Coronary artery (tissue), 2 donors: ENCODE data around the gene ZNF763.
A peak's percentile ranks its signal among the peaks of the same experiment; 100 is the strongest.

Source experiments
- DNase-seq: peaks from one replicate; pipeline ENCODE4 v3.0.0-alpha.2; 2017; ENCODE audit warnings: low spot score
- H3K27ac ChIP-seq, 2 donors: fragments of 200-600 bp; sonication (generic); one replicate each; pipeline ENCODE4 v1.5.1; 2016 to 2019
- H3K4me3 ChIP-seq: fragments of 200-600 bp; sonication (generic); 2 replicates; pipeline ENCODE4 v1.5.1; 2016; ENCODE audit warnings: mild to moderate bottlenecking, moderate library complexity
- TF ChIP-seq, protein P1 (sequence below): fragments of 200-600 bp; sonication (generic); IDR thresholded peaks from one replicate; pipeline ENCODE4 v1.5.1; 2019; ENCODE audit warnings: antibody characterized with exemption

Gene ZNF763

DNA sequence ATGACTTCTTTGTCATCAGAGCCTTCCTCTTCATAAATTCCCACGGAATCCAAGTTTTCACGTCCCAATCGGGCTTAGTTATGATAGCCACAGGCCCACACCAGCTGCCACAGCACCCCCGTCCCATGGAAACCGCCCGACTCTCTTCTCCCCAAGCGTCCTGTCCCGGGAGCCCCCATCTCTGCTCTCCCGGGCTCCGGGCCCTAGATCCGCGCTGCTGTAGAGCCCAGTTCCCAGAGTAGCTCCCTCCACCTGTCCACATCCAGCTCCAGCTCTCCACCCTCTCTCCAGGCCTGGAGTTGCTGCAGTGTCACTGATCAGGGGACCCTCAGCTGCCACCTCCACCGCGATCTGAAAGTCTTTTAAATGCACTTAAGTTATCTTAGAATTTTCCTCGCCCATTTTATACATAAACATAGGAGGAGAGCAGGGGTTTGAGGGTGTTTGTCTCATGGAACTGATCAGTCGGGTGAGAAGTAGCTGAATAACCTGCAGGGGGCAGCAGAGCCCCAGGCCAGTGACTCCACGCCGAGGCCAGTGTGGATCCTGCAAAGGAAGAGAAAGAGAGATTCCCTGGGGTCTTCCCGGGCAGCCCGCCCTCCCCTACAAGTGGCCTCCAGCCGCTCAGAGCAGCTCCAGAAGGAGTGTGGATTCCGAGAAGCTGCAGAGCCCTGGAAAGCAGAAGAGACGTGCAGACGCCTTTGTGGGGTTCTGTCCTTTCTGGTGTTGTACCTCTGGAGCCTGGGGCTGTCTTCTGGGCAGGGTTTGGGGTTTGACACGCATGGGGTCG is 1.1 kb upstream of the ZNF763 start:
- TF ChIP-seq, protein P1, sequence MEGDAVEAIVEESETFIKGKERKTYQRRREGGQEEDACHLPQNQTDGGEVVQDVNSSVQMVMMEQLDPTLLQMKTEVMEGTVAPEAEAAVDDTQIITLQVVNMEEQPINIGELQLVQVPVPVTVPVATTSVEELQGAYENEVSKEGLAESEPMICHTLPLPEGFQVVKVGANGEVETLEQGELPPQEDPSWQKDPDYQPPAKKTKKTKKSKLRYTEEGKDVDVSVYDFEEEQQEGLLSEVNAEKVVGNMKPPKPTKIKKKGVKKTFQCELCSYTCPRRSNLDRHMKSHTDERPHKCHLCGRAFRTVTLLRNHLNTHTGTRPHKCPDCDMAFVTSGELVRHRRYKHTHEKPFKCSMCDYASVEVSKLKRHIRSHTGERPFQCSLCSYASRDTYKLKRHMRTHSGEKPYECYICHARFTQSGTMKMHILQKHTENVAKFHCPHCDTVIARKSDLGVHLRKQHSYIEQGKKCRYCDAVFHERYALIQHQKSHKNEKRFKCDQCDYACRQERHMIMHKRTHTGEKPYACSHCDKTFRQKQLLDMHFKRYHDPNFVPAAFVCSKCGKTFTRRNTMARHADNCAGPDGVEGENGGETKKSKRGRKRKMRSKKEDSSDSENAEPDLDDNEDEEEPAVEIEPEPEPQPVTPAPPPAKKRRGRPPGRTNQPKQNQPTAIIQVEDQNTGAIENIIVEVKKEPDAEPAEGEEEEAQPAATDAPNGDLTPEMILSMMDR, result peak; percentile 79
- H3K4me3 ChIP-seq, result peak overlapping the region; percentile 70
- peak; percentile 87 for DNase-seq
- peak overlapping the region; percentile 90 to 94 for H3K27ac ChIP-seq

DNA sequence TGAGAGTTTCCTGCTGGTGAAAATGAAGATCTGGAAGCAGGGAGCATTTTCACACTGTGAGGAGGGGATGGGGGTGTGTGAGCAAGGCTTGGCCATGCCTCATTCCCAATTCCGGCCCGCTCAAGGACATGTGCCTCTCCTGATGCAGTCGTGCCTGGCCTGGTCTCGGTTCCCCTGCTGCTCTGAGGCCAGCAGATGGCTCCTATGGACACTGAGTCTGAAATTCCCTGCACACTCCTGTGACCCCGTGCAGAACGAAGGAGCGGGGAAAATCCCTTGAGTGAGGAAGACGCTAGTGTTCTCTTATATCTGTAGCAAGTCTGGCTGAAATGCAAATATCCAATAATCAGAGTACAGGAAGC is 363 bp upstream of the ZNF763 start:
- Histone ChIP-seq H3K4me3 (peak overlapping the region; percentile 70), H3K27ac (peak overlapping the region; percentile 90 to 94)
- TF ChIP-seq, protein P1, result no peak
- no peak for DNase-seq

DNA sequence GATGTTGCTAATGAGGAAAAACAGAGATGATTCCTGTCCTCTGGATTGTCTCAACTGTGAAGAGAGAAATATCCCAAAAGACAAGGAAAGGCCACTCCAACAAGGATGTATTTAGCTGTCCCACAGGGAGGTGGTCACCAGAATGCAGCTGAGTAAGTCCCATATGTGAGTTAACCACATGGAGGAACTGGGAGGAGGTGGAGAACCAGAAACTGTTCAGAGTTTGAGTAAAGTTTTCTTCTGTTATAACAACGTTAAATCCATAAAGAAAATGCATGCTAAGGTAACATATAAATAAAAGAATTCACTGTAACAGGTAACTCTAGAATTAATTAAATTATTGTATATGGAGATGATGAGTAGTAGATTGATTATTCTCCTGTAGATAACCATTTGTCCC is 5.3 kb downstream of the ZNF763 start:
- no peak overlapping the region for H3K27ac ChIP-seq
- H3K4me3 ChIP-seq, result no peak overlapping the region
- DNase-seq, result no peak
- TF ChIP-seq, protein P1, result no peak

DNA sequence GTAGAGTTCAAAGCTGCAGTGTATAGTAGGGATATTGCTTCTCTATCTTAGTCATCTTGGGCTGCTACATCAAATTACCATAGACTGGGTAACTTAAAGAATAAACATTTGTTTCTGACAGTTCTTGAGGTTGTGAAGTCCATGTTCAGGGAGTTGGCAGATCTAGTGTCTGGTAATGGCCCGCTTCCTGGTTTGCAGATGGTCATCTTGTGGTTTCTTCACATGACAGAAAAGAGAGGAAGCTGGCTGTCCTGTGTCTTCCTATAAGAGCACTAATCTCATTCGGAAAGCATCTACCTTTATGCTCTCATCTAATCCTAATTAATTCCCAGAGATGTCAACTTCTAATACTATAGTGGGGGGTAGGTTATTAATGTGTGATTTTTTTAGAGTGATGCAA is 6.2 kb downstream of the ZNF763 start:
- TF ChIP-seq, protein P1, result no peak
- DNase-seq, result no peak
- H3K4me3 ChIP-seq, result no peak overlapping the region
- no peak overlapping the region for H3K27ac ChIP-seq

DNA sequence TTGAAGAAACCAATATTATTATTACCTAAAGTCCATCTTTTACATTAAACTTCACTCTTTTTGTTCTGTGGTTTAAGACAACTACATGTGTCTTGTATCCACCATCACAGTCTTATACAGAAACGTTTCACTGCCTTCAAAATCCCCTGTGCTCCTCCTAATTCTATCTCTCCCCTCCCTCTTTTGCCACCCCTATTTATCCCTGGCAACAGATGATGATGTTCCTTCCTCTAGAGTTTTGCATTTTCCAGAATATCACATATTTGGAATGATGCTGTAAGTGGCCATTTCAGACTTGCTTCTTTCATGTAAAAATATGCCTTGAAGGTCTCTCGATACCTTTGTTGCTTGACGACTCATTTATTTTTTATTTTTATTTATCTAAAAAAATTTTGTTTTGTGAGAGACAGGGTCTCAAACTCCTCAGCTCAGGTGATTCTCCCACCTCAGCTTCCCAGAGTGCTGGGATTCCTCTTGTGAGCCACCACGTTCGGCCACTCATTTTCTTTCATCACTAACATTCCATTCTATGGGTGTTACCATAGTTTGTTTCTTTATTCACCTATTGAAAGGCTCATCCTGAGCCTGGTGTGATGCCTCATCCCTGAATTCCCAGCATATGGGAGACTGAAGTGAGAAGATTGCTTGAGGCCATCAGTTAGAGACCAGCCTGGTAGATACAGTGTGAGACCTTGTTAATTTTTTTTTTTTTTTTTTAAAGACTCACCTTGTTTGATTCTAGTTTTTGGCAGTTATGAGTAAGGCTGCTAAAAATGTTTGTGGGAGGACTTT is 8.4 kb downstream of the ZNF763 start:
- TF ChIP-seq, protein P1, result no peak

DNA sequence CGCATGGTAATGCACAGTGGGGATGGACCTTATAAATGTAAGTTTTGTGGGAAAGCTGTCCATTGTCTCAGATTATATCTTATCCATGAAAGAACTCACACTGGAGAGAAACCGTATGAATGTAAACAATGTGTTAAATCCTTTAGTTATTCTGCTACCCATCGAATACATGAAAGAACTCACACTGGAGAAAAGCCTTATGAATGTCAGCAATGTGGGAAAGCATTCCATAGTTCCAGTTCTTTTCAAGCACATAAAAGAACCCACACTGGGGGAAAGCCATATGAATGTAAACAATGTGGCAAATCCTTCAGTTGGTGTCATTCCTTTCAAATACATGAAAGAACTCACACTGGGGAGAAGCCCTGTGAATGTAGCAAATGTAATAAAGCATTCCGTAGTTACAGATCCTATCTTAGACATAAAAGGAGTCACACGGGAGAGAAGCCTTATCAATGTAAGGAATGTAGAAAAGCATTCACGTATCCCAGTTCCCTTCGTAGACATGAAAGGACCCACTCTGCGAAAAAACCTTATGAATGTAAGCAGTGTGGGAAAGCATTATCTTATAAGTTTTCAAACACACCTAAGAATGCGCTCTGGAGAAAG is 13.8 kb downstream of the ZNF763 start:
- DNase-seq, result no peak
- Histone ChIP-seq H3K4me3 (no peak overlapping the region), H3K27ac (no peak overlapping the region)
- TF ChIP-seq, protein P1, result no peak

More for the DNA sequence above, 8.4 kb downstream of the ZNF763 start:
- no peak overlapping the region for H3K4me3 ChIP-seq
- H3K27ac ChIP-seq, result no peak overlapping the region
- no peak for DNase-seq
